Uterus (tissue), 4 donors: Measurements from ENCODE around the gene AQP4. TPM values are rescaled to one million over a fixed set of nuclear protein-coding genes. Genes with fewer than 3 reads are reported as not detected.

Experiments used
- DNase-seq, 2 donors: peaks; one replicate each; pipeline ENCODE4 v3.0.0-alpha.2; 2019 to 2020
- H3K27ac ChIP-seq, 2 donors: fragments of 200-600 bp; sonication (generic); 1 replicate in 1 of 2; 2 replicates in 1 of 2; pipeline ENCODE4 v1.5.1; 2016 to 2018
- H3K27me3 ChIP-seq, 2 donors: fragments of 200-600 bp; sonication (generic); one replicate each; pipeline ENCODE4 v1.5.1; 2018 to 2019; ENCODE audit warnings: control low read depth in 1 of 2
- H3K36me3 ChIP-seq, 2 donors: fragments of 200-600 bp; sonication (generic); one replicate each; pipeline ENCODE4 v1.5.1; 2019; ENCODE audit warnings: control low read depth in 1 of 2
- H3K4me1 ChIP-seq, 2 donors: fragments of 200-600 bp; sonication (generic); one replicate each; pipeline ENCODE4 v1.5.1; 2018 to 2019; ENCODE audit warnings: control low read depth in 1 of 2
- H3K4me3 ChIP-seq, 2 donors: fragments of 200-600 bp; sonication (generic); 1 replicate in 1 of 2; 2 replicates in 1 of 2; pipeline ENCODE4 v1.5.1; 2018 to 2019; ENCODE audit warnings: mild to moderate bottlenecking in 1 of 2
- H3K9me3 ChIP-seq, 2 donors: fragments of 200-600 bp; sonication (generic); one replicate each; pipeline ENCODE4 v1.5.1; 2019; ENCODE audit warnings: control low read depth in 1 of 2
- CTCF ChIP-seq, 4 experiments: fragments of 200-600 bp in 2 of 4; fragments of 450-650 bp in 2 of 4; sonication (generic) in 2 of 4; IDR thresholded peaks; one replicate each; pipeline ENCODE4 v1.5.1; 2016 to 2019; ENCODE audit warnings: antibody characterized with exemption in 4 of 4, mild to moderate bottlenecking in 2 of 4, moderate library complexity in 1 of 4
- POLR2A ChIP-seq, 2 donors: fragments of 450-650 bp; IDR thresholded peaks; one replicate each; pipeline ENCODE4 v1.6.1; 2016; ENCODE audit warnings: antibody characterized with exemption in 2 of 2, mild to moderate bottlenecking in 1 of 2, moderate library complexity in 1 of 2
- intact Hi-C: fragments of 100-400 bp; cut with DNase I; formaldehyde crosslinking; loops from one replicate; pipeline ENCODE4 v1.15.1; 2023; ENCODE audit warnings: low total_unique reads
- total RNA-seq, 4 donors: library from RNA; depleted of rRNA in 3 of 4; stranded (reverse); fragments of >200 nt in 3 of 4; gene quantifications; one replicate each; pipeline versions ENCODE4 v1.1.0 to v1.2.4, GENCODE V29; 2014 to 2023
- donor health status: DM: yes; HTN: yes; CAD: no.

Gene AQP4
- total RNA-seq, 4 donors from 2014 or later: 0.40 to 1.1 TPM; not detected in 2

GRCh38 chr18:26901020-26901419 is 35.5 kb upstream of the AQP4 start:
- Histone ChIP-seq H3K4me3 (no peak overlapping the region), H3K27me3 (no peaks in the 10 kb centered on the region), H3K9me3 (no peaks in the 10 kb centered on the region), H3K36me3 (no peaks in the 10 kb centered on the region), H3K4me1 (no peaks in the 10 kb centered on the region), H3K27ac (no peak overlapping the region)
- no peak for TF ChIP-seq POLR2A (IDR thresholded peaks at IDR 0.05)
- DNase-seq: no peak
- intact Hi-C loops: no loop called here

- TF ChIP-seq POLR2A (IDR thresholded peaks at IDR 0.05): no peak
- TF ChIP-seq CTCF (IDR thresholded peaks at IDR 0.05): no peak
- DNase-seq: no peak
- Histone ChIP-seq H3K27me3 (no peaks in the 10 kb centered on the region), H3K36me3 (no peaks in the 10 kb centered on the region), H3K4me1 (no peaks in the 10 kb centered on the region), H3K27ac (no peak overlapping the region), H3K4me3 (no peak overlapping the region), H3K9me3 (no peaks in the 10 kb centered on the region)
- intact Hi-C loops: no loop called here
These were observed 28.9 kb upstream of the AQP4 start for GRCh38 chr18:26894426-26894825.

GRCh38 chr18:26893996-26894395 is 28.5 kb upstream of the AQP4 start:
- Histone ChIP-seq H3K4me1 (no peaks in the 10 kb centered on the region), H3K27ac (no peak overlapping the region), H3K36me3 (no peaks in the 10 kb centered on the region), H3K27me3 (no peaks in the 10 kb centered on the region), H3K4me3 (no peak overlapping the region), H3K9me3 (no peaks in the 10 kb centered on the region)
- intact Hi-C loops: no loop called here
- TF ChIP-seq CTCF (IDR thresholded peaks at IDR 0.05): no peak
- TF ChIP-seq POLR2A (IDR thresholded peaks at IDR 0.05): no peak
- no peak for DNase-seq

GRCh38 chr18:26888259-26888658 is 22.8 kb upstream of the AQP4 start:
- Histone ChIP-seq H3K4me3 (no peak overlapping the region), H3K27ac (no peak overlapping the region), H3K27me3 (no peaks in the 10 kb centered on the region), H3K4me1 (no peaks in the 10 kb centered on the region), H3K36me3 (no peaks in the 10 kb centered on the region), H3K9me3 (no peaks in the 10 kb centered on the region)
- intact Hi-C loops: no loop called here
- DNase-seq: no peak
- TF ChIP-seq CTCF (IDR thresholded peaks at IDR 0.05): no peak
- no peak for TF ChIP-seq POLR2A (IDR thresholded peaks at IDR 0.05)

GRCh38 chr18:26875040-26875654 is 9.6 kb upstream of the AQP4 start:
- intact Hi-C loops: no loop called here
- Histone ChIP-seq H3K9me3 (no peaks in the 10 kb centered on the region), H3K4me1 (no peaks in the 10 kb centered on the region), H3K27me3 (no peaks in the 10 kb centered on the region), H3K4me3 (no peak overlapping the region), H3K36me3 (no peaks in the 10 kb centered on the region), H3K27ac (no peak overlapping the region)
- TF ChIP-seq POLR2A (IDR thresholded peaks at IDR 0.05): no peak
- no peak for TF ChIP-seq CTCF (IDR thresholded peaks at IDR 0.05)
- no peak for DNase-seq

GRCh38 chr18:26874283-26874682 is 8.8 kb upstream of the AQP4 start:
- TF ChIP-seq CTCF (IDR thresholded peaks at IDR 0.05): no peak
- no peak for TF ChIP-seq POLR2A (IDR thresholded peaks at IDR 0.05)
- Histone ChIP-seq H3K36me3 (no peaks in the 10 kb centered on the region), H3K4me3 (no peak overlapping the region), H3K27me3 (no peaks in the 10 kb centered on the region), H3K27ac (no peak overlapping the region), H3K9me3 (no peaks in the 10 kb centered on the region), H3K4me1 (no peaks in the 10 kb centered on the region)
- intact Hi-C loops: no loop called here
- no peak for DNase-seq
